HCT116 (cell line): ENCODE results near the gene ZHX3. TPM values are rescaled to one million over a fixed set of nuclear protein-coding genes. Genes with fewer than 3 reads are reported as not detected.
A peak's percentile ranks its signal among the peaks of the same experiment; 100 is the strongest.

ENCODE experiments used
- ATAC-seq: fragments of 200-7000 bp; cut with Tn5 transposase; 2 replicates; pipeline ENCODE4 v1.9.1; 2020; ENCODE audit warnings: mild to moderate bottlenecking, moderate library complexity
- Bru-seq: library from RNA; stranded (reverse); fragments of 400-500 nt; gene quantifications from one replicate; lab custom pipeline; 2021; lab: Mats Ljungman, UMichigan
- BruChase-seq, 2 experiments: library from RNA; stranded (reverse); fragments of 400-500 nt; gene quantifications; one replicate each; lab custom pipeline; 2021; lab: Mats Ljungman, UMichigan
- BruUV-seq: library from RNA; stranded (reverse); fragments of 400-500 nt; replicated peaks from 2 replicates; lab custom pipeline; 2021; lab: Mats Ljungman, UMichigan
- CTCF ChIA-PET: fragments of 300-600 bp; sonication (Branson Sonifier 250); formaldehyde crosslinking; loops from one replicate; lab custom pipeline; 2021; ENCODE audit warnings: antibody characterized with exemption; lab: Charles Lee
- POLR2A ChIA-PET: fragments of 300-600, 350-600 bp; sonication (Branson Sonifier 250); formaldehyde crosslinking; loops from one replicate; lab custom pipeline; 2021; ENCODE audit warnings: antibody characterized with exemption; lab: Charles Lee
- RAD21 ChIA-PET, 2 experiments: fragments of 300-600 bp; sonication (Branson Sonifier 250); formaldehyde crosslinking; loops; one replicate each; lab custom pipeline; 2023; ENCODE audit warnings: low total read pairs in 2 of 2; ENCODE audit not compliant: uncharacterized antibody in 2 of 2, unreplicated experiment in 2 of 2, low non-redundant PET in 1 of 2; lab: Charles Lee
- DNase-seq: peaks from one replicate; pipeline ENCODE4 v3.0.0-alpha.2; 2010; ENCODE audit warnings: low read depth, low spot score
- H2AFZ ChIP-seq: fragments of 200-600 bp; shearing (Covaris generic), sonication (generic); 2 replicates; pipeline ENCODE4 v1.6.1; 2017; ENCODE audit warnings: low read depth, mixed run types, mixed read lengths, antibody characterized with exemption, low read length; ENCODE audit not compliant: poor library complexity, severe bottlenecking
- H3K27ac ChIP-seq: 2 replicates; pipeline ENCODE4 v1.5.1; 2012; ENCODE audit warnings: low read depth, low read length
- H3K27me3 ChIP-seq: fragments of 200-600 bp; sonication (generic); 2 replicates; pipeline ENCODE4 v1.6.1; 2016; ENCODE audit warnings: mixed run types, low read length, mixed read lengths; ENCODE audit not compliant: insufficient read depth
- H3K36me3 ChIP-seq, 2 experiments: fragments of 200-500 bp in 1 of 2; fragments of 200-600 bp in 1 of 2; sonication (Bioruptor generic) in 1 of 2; sonication (generic) in 1 of 2; 2 replicates each; pipeline versions ENCODE4 v1.5.1 to v1.6.1; 2014 to 2016; ENCODE audit warnings: low read length in 2 of 2, inconsistent platforms in 1 of 2, mixed read lengths in 1 of 2, mixed run types in 1 of 2; ENCODE audit not compliant: insufficient read depth in 2 of 2, control insufficient read depth in 1 of 2
- H3K4me1 ChIP-seq, 2 experiments: fragments of 200-600 bp in 1 of 2; sonication (generic) in 1 of 2; 2 replicates each; pipeline versions ENCODE4 v1.5.1 to v1.6.1; 2012 to 2017; ENCODE audit warnings: low read length in 2 of 2, inconsistent platforms in 1 of 2, mild to moderate bottlenecking in 1 of 2, mixed read lengths in 1 of 2, mixed run types in 1 of 2, moderate library complexity in 1 of 2; ENCODE audit not compliant: insufficient read depth in 2 of 2, control insufficient read depth in 1 of 2
- H3K4me2 ChIP-seq: fragments of 200-600 bp; sonication (generic); 2 replicates; pipeline ENCODE4 v1.6.1; 2017; ENCODE audit warnings: mixed run types, low read length, mixed read lengths
- H3K4me3 ChIP-seq, 2 experiments: fragments of 200-600 bp in 1 of 2; sonication (generic) in 1 of 2; replicated peaks in 1 of 2; 2 replicates each; pipeline ENCODE4 v1.5.1; 2011 to 2016; ENCODE audit warnings: low read length in 2 of 2, control low read depth in 1 of 2, low read depth in 1 of 2, mild to moderate bottlenecking in 1 of 2, mixed read lengths in 1 of 2, mixed run types in 1 of 2
- H3K79me2 ChIP-seq: fragments of 200-600 bp; sonication (generic); 2 replicates; pipeline ENCODE4 v1.6.1; 2017; ENCODE audit warnings: mild to moderate bottlenecking, mixed run types, low read length, moderate library complexity, mixed read lengths; ENCODE audit not compliant: insufficient read depth
- H3K9ac ChIP-seq: fragments of 200-600 bp; sonication (generic); 2 replicates; pipeline ENCODE4 v1.6.1; 2016; ENCODE audit warnings: low read length, mixed read lengths
- H3K9me2 ChIP-seq: fragments of 200-600 bp; sonication (generic), shearing (Covaris generic); 2 replicates; pipeline ENCODE4 v1.6.1; 2017; ENCODE audit warnings: mixed run types, mild to moderate bottlenecking, moderate library complexity; ENCODE audit not compliant: insufficient read depth
- H3K9me3 ChIP-seq, 2 experiments: fragments of 200-500 bp in 1 of 2; fragments of 200-600 bp in 1 of 2; sonication (Bioruptor generic) in 1 of 2; sonication (generic) in 1 of 2; 2 replicates each; pipeline ENCODE4 v1.6.1; 2014 to 2017; ENCODE audit warnings: low read length in 2 of 2, mixed read lengths in 2 of 2, inconsistent platforms in 1 of 2, low read depth in 1 of 2, mild to moderate bottlenecking in 1 of 2, mixed run types in 1 of 2, moderate library complexity in 1 of 2; ENCODE audit not compliant: control insufficient read depth in 1 of 2, insufficient read depth in 1 of 2
- H4K20me1 ChIP-seq: fragments of 200-600 bp; sonication (generic), shearing (Covaris generic); 2 replicates; pipeline ENCODE4 v1.6.1; 2017; ENCODE audit warnings: mixed run types, mild to moderate bottlenecking, moderate library complexity; ENCODE audit not compliant: insufficient read depth
- POLR2AphosphoS5 ChIP-seq: IDR thresholded peaks from 2 replicates; pipeline ENCODE4 v1.6.1; 2011; ENCODE audit warnings: mild to moderate bottlenecking, low read depth, low read length, moderate library complexity
- YY1 ChIP-seq: IDR thresholded peaks from 2 replicates; pipeline ENCODE4 v1.6.1; 2011; ENCODE audit warnings: low read length, low read depth, moderate library complexity, mild to moderate bottlenecking; ENCODE audit not compliant: insufficient replicate concordance; ENCODE audit errors: extremely low read depth
- intact Hi-C: fragments of 100-400 bp; cut with micrococcal nuclease; formaldehyde crosslinking; loops from 2 replicates; pipeline ENCODE4 v1.10.0; 2022
- long read RNA-seq: library from polyadenylated mRNA; unstranded; transcript quantifications from one replicate; pipeline ENCODE4 v2.0.0, GENCODE V29; 2021; ENCODE audit not compliant: unreplicated experiment
- polyA plus RNA-seq: library from polyadenylated mRNA; unstranded; fragments of >200 nt; gene quantifications from 2 replicates; pipeline ENCODE4 v1.2.1, GENCODE V29; 2012; ENCODE audit warnings: missing spikeins
- total RNA-seq: library from RNA; stranded (reverse); gene quantifications from one replicate; pipeline ENCODE4 v1.2.1, GENCODE V29; 2021; ENCODE audit not compliant: unreplicated experiment

The ZHX3 gene, protein sequence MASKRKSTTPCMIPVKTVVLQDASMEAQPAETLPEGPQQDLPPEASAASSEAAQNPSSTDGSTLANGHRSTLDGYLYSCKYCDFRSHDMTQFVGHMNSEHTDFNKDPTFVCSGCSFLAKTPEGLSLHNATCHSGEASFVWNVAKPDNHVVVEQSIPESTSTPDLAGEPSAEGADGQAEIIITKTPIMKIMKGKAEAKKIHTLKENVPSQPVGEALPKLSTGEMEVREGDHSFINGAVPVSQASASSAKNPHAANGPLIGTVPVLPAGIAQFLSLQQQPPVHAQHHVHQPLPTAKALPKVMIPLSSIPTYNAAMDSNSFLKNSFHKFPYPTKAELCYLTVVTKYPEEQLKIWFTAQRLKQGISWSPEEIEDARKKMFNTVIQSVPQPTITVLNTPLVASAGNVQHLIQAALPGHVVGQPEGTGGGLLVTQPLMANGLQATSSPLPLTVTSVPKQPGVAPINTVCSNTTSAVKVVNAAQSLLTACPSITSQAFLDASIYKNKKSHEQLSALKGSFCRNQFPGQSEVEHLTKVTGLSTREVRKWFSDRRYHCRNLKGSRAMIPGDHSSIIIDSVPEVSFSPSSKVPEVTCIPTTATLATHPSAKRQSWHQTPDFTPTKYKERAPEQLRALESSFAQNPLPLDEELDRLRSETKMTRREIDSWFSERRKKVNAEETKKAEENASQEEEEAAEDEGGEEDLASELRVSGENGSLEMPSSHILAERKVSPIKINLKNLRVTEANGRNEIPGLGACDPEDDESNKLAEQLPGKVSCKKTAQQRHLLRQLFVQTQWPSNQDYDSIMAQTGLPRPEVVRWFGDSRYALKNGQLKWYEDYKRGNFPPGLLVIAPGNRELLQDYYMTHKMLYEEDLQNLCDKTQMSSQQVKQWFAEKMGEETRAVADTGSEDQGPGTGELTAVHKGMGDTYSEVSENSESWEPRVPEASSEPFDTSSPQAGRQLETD
- total RNA-seq (13.3 TPM), Bru-seq, nascent RNA (percentile 52 among the genes with signal in this experiment), BruChase-seq, experiment 1, labeled RNA remaining after a 6-hour chase (percentile 49 among the genes with signal in this experiment), BruChase-seq, experiment 2, labeled RNA remaining after a 2-hour chase (percentile 52 among the genes with signal in this experiment)
- 2.9 and 5.0 TPM in 2 replicates for polyA plus RNA-seq
- long read RNA-seq, partial matches to known transcripts: 0 of 2 reads
- long read RNA-seq, other reads (novel, unspliced or antisense): 2 of 2 reads

GRCh38 chr20:41317546-41318270 lies at the start of gene ZHX3:
TSS of gene ZHX3 (minus strand) at chr20:41317731. CDS start at chr20:41204916, 112,815 bp downstream.
- Histone ChIP-seq H3K79me2 (no peaks in the 10 kb centered on the region), H3K4me3 (peak within 1 kb of the TSS; percentile 71 to 76), H3K9me2 (no peaks in the 10 kb centered on the region), H3K9ac (peak within 1 kb of the TSS; percentile 56), H3K9me3 (no peaks in the 10 kb centered on the region), H3K36me3 (no peaks in the 10 kb centered on the region), H4K20me1 (no peaks in the 10 kb centered on the region), H2AFZ (no peak within 1 kb of the TSS), H3K4me2 (peak within 1 kb of the TSS; percentile 88), H3K27me3 (no peaks in the 10 kb centered on the region), H3K4me1 (peaks cover 9 to 27% of the 10 kb centered on the region in 2 experiments), H3K27ac (peak within 1 kb of the TSS; percentile 61; the same call in 1 of the 2 replicates)
- peak; percentile 85 for DNase-seq
- TF ChIP-seq POLR2AphosphoS5 (peak; percentile 74), YY1 (no peak)
- POLR2A ChIA-PET: no interaction called here
- intact Hi-C loops: no loop called here
- TSS peak; percentile 81 for BruUV-seq
- RAD21 ChIA-PET: no interaction called here
- CTCF ChIA-PET: interaction anchor here (1.4 kb wide), 1 partner anchor 23 kb away, joined by 5 read pairs; the partner anchor contains the start of gene LPIN3
- peak; percentile 99 for ATAC-seq
